ENCODE data around the gene POU2F3. TPM values are rescaled to one million over a fixed set of nuclear protein-coding genes. Genes with fewer than 3 reads are reported as not detected.

POU2F3 gene
- total RNA-seq, 1 donor from 2014 or later: 0.98 TPM

DNA sequence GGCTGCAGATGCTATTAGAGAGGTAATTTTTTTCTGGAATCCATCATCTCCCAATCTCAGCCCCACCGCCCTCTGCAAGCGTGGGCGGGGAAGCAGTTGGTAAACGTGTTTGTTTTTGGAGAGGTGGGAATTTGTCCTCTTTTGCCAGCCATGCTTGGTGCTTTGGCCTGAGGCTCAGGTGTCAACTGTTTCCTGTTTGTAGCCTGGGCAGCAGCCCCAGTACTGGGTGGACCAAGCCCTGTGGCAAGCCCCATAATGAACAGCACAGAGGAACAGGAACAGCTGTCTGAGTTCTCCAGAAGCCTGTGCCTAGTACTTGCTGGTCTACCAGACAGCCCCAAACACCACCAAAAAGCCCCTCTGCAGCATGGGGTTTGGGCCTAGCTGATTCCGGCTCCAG lies 39.6 kb downstream of the POU2F3 start:
- H3K27me3 Mint-ChIP-seq (ENCODE audit: low read depth): peaks cover 4% of the 10 kb centered on the region
- no peak for DNase-seq (ENCODE audit: low spot score in 2 of 2, unreplicated experiment in 2 of 2)
- H3K27ac Mint-ChIP-seq: no peak overlapping the region
- no peaks in the 10 kb centered on the region for H3K36me3 Mint-ChIP-seq
- no peaks in the 10 kb centered on the region for H3K9me3 Mint-ChIP-seq
- peaks cover 13% of the 10 kb centered on the region for H3K4me1 Mint-ChIP-seq
- no peak overlapping the region for H3K4me3 Mint-ChIP-seq
- TF ChIP-seq CTCF (IDR thresholded peaks at IDR 0.05; ENCODE audit: unreplicated experiment): no peak

GRCh38 chr11:120280600-120281051 lies 40.7 kb downstream of the POU2F3 start:
- H3K36me3 Mint-ChIP-seq: no peaks in the 10 kb centered on the region
- no peaks in the 10 kb centered on the region for H3K9me3 Mint-ChIP-seq
- DNase-seq (ENCODE audit: low spot score in 2 of 2, unreplicated experiment in 2 of 2): no peak
- no peak for TF ChIP-seq CTCF (IDR thresholded peaks at IDR 0.05; ENCODE audit: unreplicated experiment)
- H3K27me3 Mint-ChIP-seq (ENCODE audit: low read depth): peaks cover 2% of the 10 kb centered on the region
- H3K4me3 Mint-ChIP-seq: no peak overlapping the region
- peaks cover 13% of the 10 kb centered on the region for H3K4me1 Mint-ChIP-seq
- no peak overlapping the region for H3K27ac Mint-ChIP-seq

DNA sequence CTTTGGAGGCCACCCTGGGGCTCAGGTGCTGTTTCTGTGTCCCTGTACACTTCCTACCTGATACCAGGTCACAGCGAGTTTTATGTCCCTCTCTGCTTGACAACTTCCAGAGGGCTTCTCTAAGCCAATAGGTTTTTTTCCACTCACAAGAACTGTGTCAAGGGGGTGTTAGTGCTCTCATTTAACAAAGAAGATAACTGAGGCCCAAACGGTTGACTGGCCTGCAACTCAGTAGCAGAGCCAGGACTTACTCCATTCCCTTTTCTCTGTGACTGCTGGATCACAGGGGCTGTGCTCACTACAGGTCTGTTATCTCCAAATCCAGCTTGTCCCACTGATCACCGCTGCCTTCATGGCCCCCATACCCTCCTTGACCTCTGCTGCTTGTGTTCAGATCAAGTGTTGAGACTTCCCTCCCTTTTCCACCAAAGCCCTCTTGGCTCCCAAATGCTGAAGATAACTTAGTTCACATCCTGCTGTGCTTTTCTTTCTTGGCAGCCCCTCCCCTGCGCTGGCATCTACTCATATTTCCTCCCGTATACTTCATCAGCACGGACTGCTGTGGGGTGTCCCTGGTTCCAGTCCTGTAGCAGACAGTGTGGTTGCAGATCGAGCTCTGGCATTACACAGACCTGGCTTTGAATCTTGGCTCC lies 41.3 kb downstream of the POU2F3 start:
- no peaks in the 10 kb centered on the region for H3K36me3 Mint-ChIP-seq
- no peak for DNase-seq (ENCODE audit: low spot score in 2 of 2, unreplicated experiment in 2 of 2)
- H3K9me3 Mint-ChIP-seq: no peaks in the 10 kb centered on the region
- no peak overlapping the region for H3K27ac Mint-ChIP-seq
- H3K4me3 Mint-ChIP-seq: no peak overlapping the region
- H3K27me3 Mint-ChIP-seq (ENCODE audit: low read depth): no peaks in the 10 kb centered on the region
- TF ChIP-seq CTCF (IDR thresholded peaks at IDR 0.05; ENCODE audit: unreplicated experiment): no peak
- peaks cover 13% of the 10 kb centered on the region for H3K4me1 Mint-ChIP-seq

DNA sequence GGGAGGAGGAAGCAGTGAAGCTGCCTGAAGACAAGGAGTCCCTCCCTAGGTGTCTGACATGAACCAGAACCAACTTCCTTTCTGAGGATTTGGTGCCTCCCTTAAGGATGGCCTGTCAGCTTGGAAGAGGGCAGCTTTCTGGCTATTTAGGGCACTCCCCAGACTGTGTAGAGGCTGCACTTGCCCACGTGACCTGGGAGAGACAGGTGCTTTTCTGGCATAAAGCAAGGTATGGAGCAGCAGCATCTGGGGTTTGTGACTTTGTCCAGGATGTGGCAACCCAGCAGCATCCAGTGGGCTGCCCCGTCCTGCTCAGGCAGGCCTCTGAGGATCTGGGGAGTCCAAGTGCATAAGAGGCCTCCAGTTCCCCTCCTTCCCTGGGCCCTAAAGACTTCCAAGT lies 43.2 kb downstream of the POU2F3 start:
- no peak overlapping the region for H3K27ac Mint-ChIP-seq
- TF ChIP-seq CTCF (IDR thresholded peaks at IDR 0.05; ENCODE audit: unreplicated experiment): no peak
- H3K9me3 Mint-ChIP-seq: no peaks in the 10 kb centered on the region
- H3K4me3 Mint-ChIP-seq: no peak overlapping the region
- no peak for DNase-seq (ENCODE audit: low spot score in 2 of 2, unreplicated experiment in 2 of 2)
- no peaks in the 10 kb centered on the region for H3K27me3 Mint-ChIP-seq (ENCODE audit: low read depth)
- H3K4me1 Mint-ChIP-seq: peaks cover 13% of the 10 kb centered on the region
- no peaks in the 10 kb centered on the region for H3K36me3 Mint-ChIP-seq

DNA sequence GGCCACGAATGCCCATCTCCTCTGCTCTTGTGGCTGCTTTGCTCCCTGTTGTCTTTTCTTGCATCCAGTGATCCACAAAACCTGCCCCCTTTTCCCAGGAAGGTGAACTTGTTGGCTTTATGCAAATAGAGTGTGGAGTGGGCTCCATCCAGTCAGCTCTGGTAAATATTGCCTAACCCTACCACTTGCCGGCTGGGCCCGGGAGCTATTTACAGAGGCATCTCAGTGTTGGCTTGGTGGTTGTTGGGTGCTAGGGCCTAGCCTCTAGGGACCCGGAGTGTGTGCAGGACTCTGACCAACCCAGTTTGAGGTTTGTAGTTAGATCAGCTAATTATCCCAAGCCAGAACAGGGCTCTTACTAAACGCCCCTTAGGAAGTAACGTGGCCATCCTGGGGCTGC lies 44.3 kb downstream of the POU2F3 start:
- Mint-ChIP-seq H3K27me3 (ENCODE audit: low read depth) (no peaks in the 10 kb centered on the region), H3K27ac (no peak overlapping the region), H3K4me1 (peaks cover 13% of the 10 kb centered on the region), H3K36me3 (no peaks in the 10 kb centered on the region), H3K4me3 (no peak overlapping the region), H3K9me3 (no peaks in the 10 kb centered on the region)
- no peak for DNase-seq (ENCODE audit: low spot score in 2 of 2, unreplicated experiment in 2 of 2)
- no peak for TF ChIP-seq CTCF (IDR thresholded peaks at IDR 0.05; ENCODE audit: unreplicated experiment)

- TF ChIP-seq CTCF (IDR thresholded peaks at IDR 0.05; ENCODE audit: unreplicated experiment): no peak
- H3K27ac Mint-ChIP-seq: no peak overlapping the region
- H3K4me3 Mint-ChIP-seq: no peak overlapping the region
- no peaks in the 10 kb centered on the region for H3K9me3 Mint-ChIP-seq
- H3K27me3 Mint-ChIP-seq (ENCODE audit: low read depth): no peaks in the 10 kb centered on the region
- H3K4me1 Mint-ChIP-seq: peaks cover 13% of the 10 kb centered on the region
- no peak for DNase-seq (ENCODE audit: low spot score in 2 of 2, unreplicated experiment in 2 of 2)
- no peaks in the 10 kb centered on the region for H3K36me3 Mint-ChIP-seq
These were observed 45.3 kb downstream of the POU2F3 start for GRCh38 chr11:120285256-120285655.
